ENCODE measurements around the gene NPEPPS. TPM values are rescaled to one million over a fixed set of nuclear protein-coding genes. Genes with fewer than 3 reads are reported as not detected.

Gene NPEPPS
- total and polyA plus RNA-seq, 2 of the 13 experiments (the other 11 are each of a cell fraction or from before 2014, with no cell fraction given), result 53.5 to 127 TPM

GRCh38 chr17:47649153-47649971 is 118.5 kb downstream of the NPEPPS start, which contains the start of gene KPNB1 (continued):
- peak; percentile 84; the same call in 1 of the 2 replicates for TF ChIP-seq ZNF839 (CRISPR knock-in tag; IDR thresholded peaks at IDR 0.05; ENCODE audit: borderline replicate concordance)
- TF ChIP-seq CBFB (CRISPR knock-in tag; IDR thresholded peaks at IDR 0.05), result peak; percentile 93
- TF ChIP-seq ZFY (CRISPR knock-in tag; IDR thresholded peaks at IDR 0.05), result peak; percentile 68
- TF ChIP-seq TBX3 (IDR thresholded peaks at IDR 0.05; ENCODE audit: borderline replicate concordance), result peak; percentile 82
- peak; percentile 44; the same call in 1 of the 2 replicates for TF ChIP-seq ZNF225 (CRISPR knock-in tag; IDR thresholded peaks at IDR 0.05)
- TF ChIP-seq ATF2 (CRISPR knock-in tag; IDR thresholded peaks at IDR 0.05), result peak; percentile 93
- no peak for TF ChIP-seq NPAS2 (CRISPR knock-in tag; IDR thresholded peaks at IDR 0.05; ENCODE audit: borderline replicate concordance)
- TF ChIP-seq KDM6A (CRISPR knock-in tag; IDR thresholded peaks at IDR 0.05; ENCODE audit: low read depth), result peak; percentile 19; the same call in 1 of the 2 replicates
- peak; percentile 91 for TF ChIP-seq ZNF639 (CRISPR knock-in tag; conservative IDR thresholded peaks at IDR 0.05)
- peak; percentile 62 for TF ChIP-seq FOXP4 (CRISPR knock-in tag; IDR thresholded peaks at IDR 0.05)
- TF ChIP-seq SIX1 (CRISPR knock-in tag; IDR thresholded peaks at IDR 0.05; ENCODE audit: borderline replicate concordance), result peak; percentile 62; the same call in 1 of the 2 replicates
- TF ChIP-seq ZNF609 (CRISPR knock-in tag; IDR thresholded peaks at IDR 0.05; ENCODE audit: borderline replicate concordance), result peak; percentile 72; the same call in 1 of the 2 replicates
- peak; percentile 90; the same call in 1 of the 2 replicates for TF ChIP-seq ZNF746 (CRISPR knock-in tag; IDR thresholded peaks at IDR 0.05)
- peak; percentile 98 for TF ChIP-seq YEATS2 (CRISPR knock-in tag; IDR thresholded peaks at IDR 0.05; ENCODE audit: borderline replicate concordance)
- peak; percentile 16; the same call in 1 of the 2 replicates for TF ChIP-seq HNF4A (CRISPR knock-in tag; IDR thresholded peaks at IDR 0.05)
- TF ChIP-seq ZNF12 (CRISPR knock-in tag; IDR thresholded peaks at IDR 0.05), result peak; percentile 57
- peak; percentile 85 for TF ChIP-seq ELF1 (CRISPR knock-in tag; IDR thresholded peaks at IDR 0.05)
- TF ChIP-seq FOSL2 (CRISPR knock-in tag; IDR thresholded peaks at IDR 0.05), result peak; percentile 71
- peak; percentile 75 for TF ChIP-seq FOXA3 (CRISPR knock-in tag; IDR thresholded peaks at IDR 0.05)
- TF ChIP-seq U2AF2 (IDR thresholded peaks at IDR 0.05; ENCODE audit: low read depth, low read length), result no peak
